HepG2 (cell line): ENCODE results near the gene FTL. TPM values are rescaled to one million over a fixed set of nuclear protein-coding genes. Genes with fewer than 3 reads are reported as not detected.
A peak's percentile ranks its signal among the peaks of the same experiment; 100 is the strongest.

Experiments used
- ARID2 ChIP-seq: sonication (generic); formaldehyde crosslinking; IDR thresholded peaks from 2 replicates; pipeline ENCODE4 v1.8.1; 2022; ENCODE audit warnings: mild to moderate bottlenecking, missing genetic modification reagents, borderline replicate concordance
- ARNT2 ChIP-seq: sonication (generic); formaldehyde crosslinking; IDR thresholded peaks from 2 replicates; pipeline ENCODE4 v1.8.0; 2022; ENCODE audit warnings: mild to moderate bottlenecking, low read depth, missing genetic modification reagents, moderate library complexity
- ATRX ChIP-seq: sonication (generic); formaldehyde crosslinking; IDR thresholded peaks from 2 replicates; pipeline ENCODE4 v1.4.0; 2020; ENCODE audit warnings: missing genetic modification reagents, borderline replicate concordance
- E2F5 ChIP-seq: sonication (generic); formaldehyde crosslinking; conservative IDR thresholded peaks from 2 replicates; pipeline ENCODE4 v1.4.0; 2020; ENCODE audit warnings: missing genetic modification reagents
- EP300 ChIP-seq, 3 experiments: sonication (generic) in 1 of 3; formaldehyde crosslinking in 1 of 3; IDR thresholded peaks; 2 replicates each; pipeline versions ENCODE4 v1.5.1 to v1.6.1; 2011 to 2020; ENCODE audit warnings: low read depth in 2 of 3, low read length in 2 of 3, borderline replicate concordance in 1 of 3, improper control_type of control experiment in 1 of 3, mild to moderate bottlenecking in 1 of 3, missing genetic modification reagents in 1 of 3, moderate library complexity in 1 of 3
- FOXK2 ChIP-seq: fragments of 450-650 bp; IDR thresholded peaks from 2 replicates; pipeline ENCODE4 v1.6.1; 2016
- GZF1 ChIP-seq: sonication (generic); formaldehyde crosslinking; IDR thresholded peaks from 2 replicates; pipeline ENCODE4 v1.5.1; 2020; ENCODE audit warnings: mild to moderate bottlenecking, missing genetic modification reagents
- HMG20B ChIP-seq: conservative IDR thresholded peaks from 2 replicates; pipeline ENCODE4 v1.6.1; 2016; ENCODE audit warnings: missing genetic modification reagents, missing compliant biosample characterization
- HNRNPLL ChIP-seq: fragments of 200-400 bp; formaldehyde crosslinking; IDR thresholded peaks from 2 replicates; pipeline ENCODE4 v1.6.1; 2017; ENCODE audit warnings: mild to moderate bottlenecking, low read depth, low read length; ENCODE audit not compliant: poor library complexity, severe bottlenecking
- KLF9 ChIP-seq: IDR thresholded peaks from 2 replicates; pipeline ENCODE4 v1.6.1; 2016; ENCODE audit warnings: low read depth
- MATR3 ChIP-seq: sonication (generic); formaldehyde crosslinking; IDR thresholded peaks from 2 replicates; pipeline ENCODE4 v1.4.0; 2020; ENCODE audit warnings: missing genetic modification reagents
- MXD1 ChIP-seq: sonication (generic); formaldehyde crosslinking; IDR thresholded peaks from 2 replicates; pipeline ENCODE4 v1.4.0; 2020; ENCODE audit warnings: mild to moderate bottlenecking, missing genetic modification reagents
- RAD21 ChIP-seq: fragments of 450-650 bp; formaldehyde crosslinking; IDR thresholded peaks from 2 replicates; pipeline ENCODE4 v1.5.0; 2020; ENCODE audit warnings: mild to moderate bottlenecking
- RFX3 ChIP-seq: IDR thresholded peaks from 2 replicates; pipeline ENCODE4 v1.6.1; 2016; ENCODE audit warnings: missing biosample characterization, missing genetic modification reagents
- RFXAP ChIP-seq: sonication (generic); formaldehyde crosslinking; IDR thresholded peaks from 2 replicates; pipeline ENCODE4 v1.4.0; 2020; ENCODE audit warnings: missing genetic modification reagents, borderline replicate concordance
- SKI ChIP-seq: fragments of 450-650 bp; IDR thresholded peaks from one replicate; pipeline ENCODE4 v1.6.1; 2018; ENCODE audit warnings: mild to moderate bottlenecking; ENCODE audit not compliant: partially characterized antibody
- SP5 ChIP-seq: IDR thresholded peaks from 2 replicates; pipeline ENCODE4 v1.6.1; 2016; ENCODE audit warnings: low read depth, borderline replicate concordance
- SRF ChIP-seq: IDR thresholded peaks from 2 replicates; pipeline ENCODE4 v1.6.1; 2011; ENCODE audit warnings: mild to moderate bottlenecking, low read depth, low read length, moderate library complexity
- TBL1XR1 ChIP-seq: fragments of 150-350 bp; IDR thresholded peaks from 2 replicates; pipeline ENCODE4 v1.6.1; 2014; ENCODE audit warnings: borderline replicate concordance, low read length; ENCODE audit not compliant: partially characterized antibody
- TCF7L2 ChIP-seq: IDR thresholded peaks from 2 replicates; pipeline ENCODE4 v1.6.1; 2011; ENCODE audit warnings: mild to moderate bottlenecking, low read depth, low read length, moderate library complexity
- ZBED4 ChIP-seq: sonication (generic); formaldehyde crosslinking; IDR thresholded peaks from 2 replicates; pipeline ENCODE4 v1.4.0; 2020; ENCODE audit warnings: missing genetic modification reagents, borderline replicate concordance
- ZFP62 ChIP-seq: sonication (generic); formaldehyde crosslinking; IDR thresholded peaks from 2 replicates; pipeline ENCODE4 v1.4.0; 2020; ENCODE audit warnings: missing genetic modification reagents
- ZNF350 ChIP-seq: sonication (generic); formaldehyde crosslinking; IDR thresholded peaks from 2 replicates; pipeline ENCODE4 v1.4.0; 2020; ENCODE audit warnings: mild to moderate bottlenecking, low read depth, missing genetic modification reagents, borderline replicate concordance
- ZNF891 ChIP-seq: sonication (generic); formaldehyde crosslinking; IDR thresholded peaks from 2 replicates; pipeline ENCODE4 v1.5.0; 2020; ENCODE audit warnings: mild to moderate bottlenecking, missing genetic modification reagents
- polyA plus RNA-seq, 8 experiments: library from polyadenylated mRNA; depleted of rRNA in 3 of 8; stranded (reverse) in 7 of 8; unstranded in 1 of 8; fragments of >200 nt; fragmentation: Illumina TruSeq in 4 of 8; extraction: Trizol in 4 of 8; gene quantifications; 2 replicates each; pipeline versions ENCODE4 v1.2.1 to v1.2.3, GENCODE V29; 2011 to 2016; ENCODE audit warnings: low read depth in 4 of 8, missing spikeins in 1 of 8, mixed read lengths in 1 of 8; ENCODE audit not compliant: insufficient read depth in 1 of 8
- total RNA-seq, 5 experiments: library from RNA; depleted of rRNA; stranded (reverse); fragments of >200 nt; fragmentation: Illumina TruSeq; extraction: Trizol; gene quantifications; 2 replicates each; pipeline ENCODE4 v1.2.3, GENCODE V29; 2016; ENCODE audit warnings: low read depth in 1 of 5

FTL gene
- total and polyA plus RNA-seq, 2 of the 13 experiments (the other 11 are each of a cell fraction or from before 2014, with no cell fraction given) = 2,721 to 8,800 TPM

DNA sequence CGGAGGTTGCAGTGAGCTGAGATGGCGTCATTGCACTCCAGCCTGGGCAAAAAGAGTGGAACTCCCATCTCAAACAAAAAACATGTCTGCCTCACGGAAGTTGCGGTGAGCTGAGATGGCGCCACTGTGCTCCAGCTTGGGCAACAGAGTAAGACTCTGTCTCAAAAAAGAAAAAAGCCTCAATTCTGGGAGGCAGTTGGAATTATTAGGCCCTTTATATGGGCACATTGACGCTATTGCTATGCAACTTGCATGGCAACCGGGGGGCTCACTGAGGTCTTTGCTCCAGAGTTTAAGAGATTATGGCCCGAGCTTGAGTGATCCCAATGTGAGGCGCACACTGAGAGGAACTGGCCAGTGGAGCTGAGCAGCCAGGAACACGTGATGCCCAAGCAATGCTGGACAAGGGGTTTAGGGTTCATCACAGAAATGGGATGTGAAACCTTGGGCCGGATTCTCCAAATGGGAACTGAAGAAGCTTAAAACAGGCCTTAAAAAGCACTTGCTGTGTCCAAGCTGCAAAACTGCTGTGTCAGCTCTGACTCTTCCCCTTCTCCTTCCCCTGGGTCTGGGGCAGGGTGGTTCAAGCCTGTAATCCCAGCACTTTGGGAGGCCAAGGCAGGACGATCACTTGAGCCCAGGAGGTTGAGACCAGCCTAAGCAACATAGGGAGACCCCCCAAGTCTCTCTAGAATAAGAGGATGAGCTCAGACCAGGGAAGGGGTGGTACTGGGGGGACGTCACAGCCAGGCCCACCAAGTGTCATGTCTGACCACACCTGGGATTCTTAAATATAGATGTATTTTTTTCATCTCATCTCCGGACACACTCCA is 2.5 kb downstream of the FTL start (continued):
- TF ChIP-seq ZBED4 (no peak), KLF9 (CRISPR knock-in tag) (no peak), RFXAP (CRISPR knock-in tag) (no peak), RAD21 (peak; percentile 44; the same call in 1 of the 2 replicates), MXD1 (CRISPR knock-in tag) (0 out of 2 replicates have a peak, but pooled peaks have one; percentile 50), ATRX (no peak), ZNF350 (CRISPR knock-in tag) (peak; percentile 64; the same call in 1 of the 2 replicates), MATR3 (CRISPR knock-in tag) (no peak), RFX3 (CRISPR knock-in tag) (no peak), SKI (no peak), ZFP62 (no peak), TCF7L2 (no peak), HNRNPLL (no peak), ARID2 (CRISPR knock-in tag) (no peak; the same call in 1 of the 2 replicates), ARNT2 (CRISPR knock-in tag) (peak; percentile 25; the same call in 1 of the 2 replicates), EP300 (IDR thresholded peaks at IDR 0.05; ENCODE audit: low read depth in 2 of 2, low read length in 2 of 2) (peak in 1 of 2 experiments; percentile 42; a peak in 1 of 4 replicates), EP300 (CRISPR knock-in tag; IDR thresholded peaks at IDR 0.05; ENCODE audit: borderline replicate concordance) (no peak; the same call in 1 of the 2 replicates), SP5 (no peak), HMG20B (CRISPR knock-in tag) (no peak), E2F5 (no peak), SRF (peak; percentile 27; the same call in 1 of the 2 replicates), FOXK2 (no peak), GZF1 (no peak), TBL1XR1 (no peak), ZNF891 (CRISPR knock-in tag) (0 out of 2 replicates have a peak, but pooled peaks have one; percentile 27)
